Urinary bladder (tissue), 4 donors: Measurements from ENCODE around the gene PJA2. TPM values are rescaled to one million over a fixed set of nuclear protein-coding genes. Genes with fewer than 3 reads are reported as not detected.
A peak's percentile ranks its signal among the peaks of the same experiment; 100 is the strongest.
"Not testable (repeated sequence)": the region's sequence is repeated elsewhere in the genome, so short reads cannot be mapped to it uniquely, and the experiment has no call there.

Source experiments
- DNase-seq: peaks from one replicate; pipeline ENCODE4 v3.0.0-alpha.2; 2015; ENCODE audit errors: extremely low spot score
- H3K27ac ChIP-seq: one replicate; pipeline ENCODE4 v1.5.1; 2013; ENCODE audit warnings: low read depth, mild to moderate bottlenecking, moderate library complexity
- H3K36me3 ChIP-seq: one replicate; pipeline ENCODE4 v1.6.1; 2013; ENCODE audit warnings: mild to moderate bottlenecking, moderate library complexity; ENCODE audit not compliant: insufficient read depth
- H3K4me1 ChIP-seq: one replicate; pipeline ENCODE4 v1.6.1; 2013; ENCODE audit warnings: mild to moderate bottlenecking, moderate library complexity; ENCODE audit not compliant: insufficient read depth
- H3K4me3 ChIP-seq: one replicate; pipeline ENCODE4 v1.5.1; 2013; ENCODE audit warnings: low read depth, low read length
- WGBS: extraction: QIAGEN DNeasy Blood & Tissue Kit; methylation state at CpG from one replicate; pipeline ENCODE4 v1.1.7; 2013; 5-methylcytosine and 5-hydroxymethylcytosine counted together
- polyA plus RNA-seq: library from polyadenylated mRNA; stranded (reverse); fragments of 200-250 nt; gene quantifications from one replicate; pipeline ENCODE4 v1.2.3, GENCODE V29; 2013
- total RNA-seq: library from RNA; depleted of rRNA; stranded (reverse); fragments of >200 nt; gene quantifications from one replicate; pipeline ENCODE4 v1.2.3, GENCODE V29; 2014
- donor health status: healthy with polysubstance abuse.
- donor health status: healthy.

The PJA2 gene
- total and polyA plus RNA-seq, 2 donors = 130 to 236 TPM

- no peak overlapping the region for H3K4me3 ChIP-seq
- WGBS = 84% methylated on average over 3 of the region's 3 CpGs
- H3K27ac ChIP-seq = no peak overlapping the region
- H3K4me1 ChIP-seq = no peaks in the 10 kb centered on the region
- no peaks in the 10 kb centered on the region for H3K36me3 ChIP-seq
- DNase-seq = no peak
Measured at GRCh38 chr5:109418712-109419352, 9.1 kb upstream of the PJA2 start.

GRCh38 chr5:109416882-109417281 lies 7.1 kb upstream of the PJA2 start:
- WGBS = 83% methylated on average over 2 of the region's 2 CpGs
- DNase-seq = no peak
- no peak overlapping the region for H3K4me3 ChIP-seq
- no peaks in the 10 kb centered on the region for H3K4me1 ChIP-seq
- H3K27ac ChIP-seq = no peak overlapping the region
- H3K36me3 ChIP-seq = no peaks in the 10 kb centered on the region

- not testable (repeated sequence) for H3K4me1 ChIP-seq, H3K36me3 ChIP-seq, H3K27ac ChIP-seq, DNase-seq, H3K4me3 ChIP-seq
- WGBS = 92% methylated on average over 2 of the region's 2 CpGs
Measured at GRCh38 chr5:109413921-109414461, 4.2 kb upstream of the PJA2 start.

- H3K27ac ChIP-seq = no peak overlapping the region
Measured at GRCh38 chr5:109413458-109413857, 3.7 kb upstream of the PJA2 start.

GRCh38 chr5:109412981-109413402 lies 3.2 kb upstream of the PJA2 start:
- no peak overlapping the region for H3K4me3 ChIP-seq
- 47% methylated on average over 1 of the region's 1 CpG for WGBS
- no peaks in the 10 kb centered on the region for H3K36me3 ChIP-seq
- H3K27ac ChIP-seq = no peak overlapping the region
- no peaks in the 10 kb centered on the region for H3K4me1 ChIP-seq
- DNase-seq = no peak

More at GRCh38 chr5:109413458-109413857, 3.7 kb upstream of the PJA2 start:
- H3K4me3 ChIP-seq = no peak overlapping the region
- H3K4me1 ChIP-seq = no peaks in the 10 kb centered on the region
- no peak for DNase-seq
- H3K36me3 ChIP-seq = no peaks in the 10 kb centered on the region

- Histone ChIP-seq H3K27ac (no peak overlapping the region), H3K4me3 (no peak overlapping the region), H3K36me3 (no peaks in the 10 kb centered on the region), H3K4me1 (no peaks in the 10 kb centered on the region)
- peak; percentile 11 for DNase-seq
- 26% methylated on average over 3 of the region's 3 CpGs for whole genome bisulfite sequencing
Measured at GRCh38 chr5:109411627-109412026, 1.9 kb upstream of the PJA2 start.

GRCh38 chr5:109411149-109411514 lies 1.4 kb upstream of the PJA2 start:
- H3K4me3 ChIP-seq = peak overlapping the region; percentile 49
- DNase-seq = no peak
- H3K27ac ChIP-seq = peak overlapping the region; percentile 96
- no peaks in the 10 kb centered on the region for H3K36me3 ChIP-seq
- WGBS = 7% methylated on average over 2 of the region's 2 CpGs
- no peaks in the 10 kb centered on the region for H3K4me1 ChIP-seq

- Histone ChIP-seq H3K27ac (peak overlapping the region; percentile 96), H3K36me3 (no peaks in the 10 kb centered on the region), H3K4me1 (no peaks in the 10 kb centered on the region), H3K4me3 (peak overlapping the region; percentile 49)
- WGBS = 2% methylated on average over 26 of the region's 26 CpGs
- DNase-seq = peak; percentile 35
Measured at GRCh38 chr5:109410389-109411148, 795 bp upstream of the PJA2 start.

- under 1% methylated on average over 52 of the region's 52 CpGs for WGBS
- H3K4me1 ChIP-seq = no peaks in the 10 kb centered on the region
- peak overlapping the region; percentile 75 for H3K4me3 ChIP-seq
- peak overlapping the region; percentile 98 for H3K27ac ChIP-seq
- peak; percentile 42 for DNase-seq
- H3K36me3 ChIP-seq = no peaks in the 10 kb centered on the region
Measured at GRCh38 chr5:109408991-109409843, 557 bp downstream of the PJA2 start.

- H3K36me3 ChIP-seq = no peaks in the 10 kb centered on the region
- H3K4me1 ChIP-seq = no peaks in the 10 kb centered on the region
- H3K4me3 ChIP-seq = no peak overlapping the region
- 26% methylated on average over 2 of the region's 2 CpGs for WGBS
- no peak overlapping the region for H3K27ac ChIP-seq
- DNase-seq = no peak
Measured at GRCh38 chr5:109407913-109408312, 1.9 kb downstream of the PJA2 start.

- WGBS = 21% methylated on average over 1 of the region's 1 CpG
- Histone ChIP-seq H3K36me3 (no peaks in the 10 kb centered on the region), H3K4me3 (no peak overlapping the region), H3K4me1 (no peaks in the 10 kb centered on the region), H3K27ac (no peak overlapping the region)
- no peak for DNase-seq
Measured at GRCh38 chr5:109406719-109407118, 3.1 kb downstream of the PJA2 start.

- no peaks in the 10 kb centered on the region for H3K4me1 ChIP-seq
- 89% methylated on average over 6 of the region's 6 CpGs for WGBS
- no peak for DNase-seq
- H3K27ac ChIP-seq = no peak overlapping the region
- no peaks in the 10 kb centered on the region for H3K36me3 ChIP-seq
- H3K4me3 ChIP-seq = no peak overlapping the region
Measured at GRCh38 chr5:109404428-109404960, 5.3 kb downstream of the PJA2 start.

GRCh38 chr5:109403469-109403868 lies 6.3 kb downstream of the PJA2 start:
- Histone ChIP-seq H3K4me1 (no peaks in the 10 kb centered on the region), H3K36me3 (no peaks in the 10 kb centered on the region), H3K27ac (no peak overlapping the region), H3K4me3 (no peak overlapping the region)
- DNase-seq = no peak
- 81% methylated on average over 5 of the region's 5 CpGs for WGBS
